MM.1S (cell line): ENCODE data around the gene PI4KA.

Source experiments
- DNase-seq: peaks from one replicate; pipeline ENCODE4 v3.0.0-alpha.2; 2015
- H2AFZ ChIP-seq: fragments of 300-600 bp; sonication (generic); 2 replicates; pipeline ENCODE4 v1.6.0; 2016; ENCODE audit warnings: antibody characterized with exemption, low read length
- H3F3A ChIP-seq: fragments of 300-600 bp; sonication (generic); 2 replicates; pipeline ENCODE4 v1.6.1; 2016; ENCODE audit warnings: mild to moderate bottlenecking, antibody characterized with exemption, low read length, moderate library complexity, mixed read lengths; ENCODE audit not compliant: insufficient read depth
- H3K27ac ChIP-seq: fragments of 300-600 bp; sonication (generic); 2 replicates; pipeline ENCODE4 v1.5.1; 2016; ENCODE audit warnings: mild to moderate bottlenecking, low read length
- H3K27me3 ChIP-seq: fragments of 300-600 bp; sonication (generic); replicated peaks from 2 replicates; pipeline ENCODE4 v1.6.0; 2016; ENCODE audit warnings: low read length; ENCODE audit not compliant: insufficient read depth
- H3K36me3 ChIP-seq: fragments of 300-600 bp; sonication (generic); replicated peaks from 2 replicates; pipeline ENCODE4 v1.6.1; 2016; ENCODE audit warnings: mild to moderate bottlenecking, low read length, mixed read lengths; ENCODE audit not compliant: insufficient read depth
- H3K4me1 ChIP-seq: fragments of 300-600 bp; sonication (generic); 2 replicates; pipeline ENCODE4 v1.6.1; 2016; ENCODE audit warnings: low read length, mixed read lengths
- H3K4me2 ChIP-seq: fragments of 300-600 bp; sonication (generic); 2 replicates; pipeline ENCODE4 v1.6.0; 2016; ENCODE audit warnings: low read depth, low read length
- H3K4me3 ChIP-seq: fragments of 300-600 bp; sonication (generic); 2 replicates; pipeline ENCODE4 v1.5.1; 2016; ENCODE audit warnings: low read length, mixed read lengths
- H3K79me2 ChIP-seq: fragments of 300-600 bp; sonication (generic); 2 replicates; pipeline ENCODE4 v1.6.1; 2016; ENCODE audit warnings: mixed run types, low read length, mixed read lengths
- H3K9ac ChIP-seq: fragments of 300-600 bp; sonication (generic); 2 replicates; pipeline ENCODE4 v1.6.1; 2016; ENCODE audit warnings: low read length, mixed read lengths
- H3K9me2 ChIP-seq: fragments of 300-600 bp; sonication (generic); replicated peaks from 2 replicates; pipeline ENCODE4 v1.6.1; 2016; ENCODE audit warnings: mild to moderate bottlenecking, low read length, mixed read lengths; ENCODE audit not compliant: insufficient read depth
- H3K9me3 ChIP-seq: fragments of 300-600 bp; sonication (generic); replicated peaks from 2 replicates; pipeline ENCODE4 v1.6.1; 2016; ENCODE audit warnings: mild to moderate bottlenecking, low read length, mixed read lengths; ENCODE audit not compliant: insufficient read depth
- H4K20me1 ChIP-seq: fragments of 300-600 bp; sonication (generic); 2 replicates; pipeline ENCODE4 v1.6.1; 2016; ENCODE audit warnings: mild to moderate bottlenecking, low read length, moderate library complexity, mixed read lengths; ENCODE audit not compliant: insufficient read depth
- CTCF ChIP-seq: fragments of 300-600 bp; sonication (generic); IDR thresholded peaks from 2 replicates; pipeline ENCODE4 v1.5.1; 2016; ENCODE audit warnings: antibody characterized with exemption, low read length, mixed read lengths
- EZH2 ChIP-seq: fragments of 300-600 bp; sonication (generic); optimal IDR thresholded peaks from 2 replicates; pipeline ENCODE3; 2017; ENCODE audit warnings: low read depth, mild to moderate bottlenecking, antibody characterized with exemption, low read length, mixed read lengths
- EZH2phosphoT487 ChIP-seq: fragments of 300-600 bp; sonication (generic); IDR thresholded peaks from 2 replicates; pipeline ENCODE4 v1.6.1; 2018; ENCODE audit warnings: antibody characterized with exemption, low read length

The PI4KA gene

GRCh38 chr22:20877715-20878114, 19.1 kb upstream of the PI4KA start:
- Histone ChIP-seq H3K27ac (no peak overlapping the region), H2AFZ (no peak overlapping the region), H3K79me2 (no peaks in the 10 kb centered on the region), H3K9me3 (no peaks in the 10 kb centered on the region), H3K36me3 (no peaks in the 10 kb centered on the region), H3K27me3 (no peaks in the 10 kb centered on the region), H3F3A (no peaks in the 10 kb centered on the region), H3K4me1 (no peaks in the 10 kb centered on the region), H4K20me1 (no peaks in the 10 kb centered on the region), H3K9ac (no peak overlapping the region), H3K9me2 (no peaks in the 10 kb centered on the region), H3K4me3 (no peak overlapping the region), H3K4me2 (no peak overlapping the region)
- no peak for DNase-seq
- no peak for TF ChIP-seq EZH2
- no peak for TF ChIP-seq CTCF
- TF ChIP-seq EZH2phosphoT487, result no peak

GRCh38 chr22:20875296-20875695, 16.7 kb upstream of the PI4KA start:
- no peak overlapping the region for H3K4me3 ChIP-seq
- TF ChIP-seq EZH2 (no peak), EZH2phosphoT487 (no peak), CTCF (no peak)
- no peaks in the 10 kb centered on the region for H3K4me1 ChIP-seq
- no peaks in the 10 kb centered on the region for H3K9me2 ChIP-seq
- H4K20me1 ChIP-seq, result no peaks in the 10 kb centered on the region
- no peak overlapping the region for H2AFZ ChIP-seq
- H3K79me2 ChIP-seq, result no peaks in the 10 kb centered on the region
- H3F3A ChIP-seq, result no peaks in the 10 kb centered on the region
- no peak overlapping the region for H3K9ac ChIP-seq
- no peaks in the 10 kb centered on the region for H3K27me3 ChIP-seq
- H3K27ac ChIP-seq, result no peak overlapping the region
- DNase-seq, result no peak
- no peak overlapping the region for H3K4me2 ChIP-seq
- H3K9me3 ChIP-seq, result no peaks in the 10 kb centered on the region
- H3K36me3 ChIP-seq, result no peaks in the 10 kb centered on the region

GRCh38 chr22:20873214-20873613, 14.6 kb upstream of the PI4KA start:
- no peaks in the 10 kb centered on the region for H3K27me3 ChIP-seq
- H3K4me1 ChIP-seq, result peaks cover 3% of the 10 kb centered on the region; the same call in 1 of the 2 replicates
- H3K27ac ChIP-seq, result no peak overlapping the region
- no peaks in the 10 kb centered on the region for H3K9me2 ChIP-seq
- TF ChIP-seq CTCF (no peak), EZH2 (no peak), EZH2phosphoT487 (no peak)
- H3K4me3 ChIP-seq, result no peak overlapping the region
- H3K4me2 ChIP-seq, result no peak overlapping the region
- H4K20me1 ChIP-seq, result no peaks in the 10 kb centered on the region
- no peak overlapping the region for H3K9ac ChIP-seq
- DNase-seq, result no peak
- no peak overlapping the region for H2AFZ ChIP-seq
- peaks cover 5% of the 10 kb centered on the region; the same call in 1 of the 2 replicates for H3K79me2 ChIP-seq
- H3F3A ChIP-seq, result no peaks in the 10 kb centered on the region
- H3K36me3 ChIP-seq, result no peaks in the 10 kb centered on the region
- H3K9me3 ChIP-seq, result no peaks in the 10 kb centered on the region
